Osteoblast (primary cell): ENCODE measurements around the gene MTHFSD. TPM values are rescaled to one million over a fixed set of nuclear protein-coding genes. Genes with fewer than 3 reads are reported as not detected.

Source experiments
- DNase-seq: peaks from one replicate; pipeline ENCODE4 v3.0.0; 2011; ENCODE audit warnings: low spot score, mixed read lengths; ENCODE audit not compliant: insufficient read length; ENCODE audit errors: missing footprints
- H2AFZ ChIP-seq: 2 replicates; pipeline ENCODE4 v1.6.0; 2011; ENCODE audit warnings: mild to moderate bottlenecking, low read length
- H3K27ac ChIP-seq: 2 replicates; pipeline ENCODE4 v1.5.1; 2011; ENCODE audit warnings: mild to moderate bottlenecking, low read depth, low read length, moderate library complexity
- H3K27me3 ChIP-seq: 2 replicates; pipeline ENCODE4 v1.6.0; 2012; ENCODE audit warnings: mild to moderate bottlenecking, control low read depth, inconsistent platforms, low read length, moderate library complexity; ENCODE audit not compliant: insufficient read depth
- H3K36me3 ChIP-seq: 2 replicates; pipeline ENCODE4 v1.5.1; 2011; ENCODE audit warnings: mild to moderate bottlenecking, low read length, control low read depth, moderate library complexity; ENCODE audit not compliant: insufficient read depth
- H3K4me1 ChIP-seq: 2 replicates; pipeline ENCODE4 v1.5.1; 2011; ENCODE audit warnings: mild to moderate bottlenecking, low read length, control low read depth, moderate library complexity; ENCODE audit not compliant: insufficient read depth
- H3K4me2 ChIP-seq: 2 replicates; pipeline ENCODE4 v1.6.0; 2011; ENCODE audit warnings: mild to moderate bottlenecking, low read length; ENCODE audit not compliant: insufficient read depth
- H3K4me3 ChIP-seq: fragments of 200-600 bp; sonication (generic); 3 replicates; pipeline ENCODE4 v1.5.1; 2012; ENCODE audit warnings: mild to moderate bottlenecking, low read length, inconsistent platforms; ENCODE audit not compliant: insufficient read depth
- H3K79me2 ChIP-seq: 2 replicates; pipeline ENCODE4 v1.6.0; 2012; ENCODE audit warnings: mild to moderate bottlenecking, low read length, control low read depth, inconsistent platforms; ENCODE audit not compliant: insufficient read depth
- H3K9me3 ChIP-seq: 2 replicates; pipeline ENCODE4 v1.5.1; 2011; ENCODE audit warnings: low read depth, low read length, control low read depth
- H4K20me1 ChIP-seq: 2 replicates; pipeline ENCODE4 v1.6.0; 2012; ENCODE audit warnings: mild to moderate bottlenecking, low read length, control low read depth; ENCODE audit not compliant: insufficient read depth
- total RNA-seq: library from RNA; depleted of rRNA; stranded (reverse); fragments of >200 nt; gene quantifications from 2 replicates; pipeline ENCODE4 v1.2.3, GENCODE V29; 2012
- TF ChIP-seq, protein P1 (sequence below): IDR thresholded peaks from 2 replicates; pipeline ENCODE4 v1.5.1; 2011; ENCODE audit warnings: mild to moderate bottlenecking, low read depth, low read length, moderate library complexity; ENCODE audit errors: extremely low read depth

The MTHFSD gene
- total RNA-seq, 1 donor = 18.5 TPM

DNA sequence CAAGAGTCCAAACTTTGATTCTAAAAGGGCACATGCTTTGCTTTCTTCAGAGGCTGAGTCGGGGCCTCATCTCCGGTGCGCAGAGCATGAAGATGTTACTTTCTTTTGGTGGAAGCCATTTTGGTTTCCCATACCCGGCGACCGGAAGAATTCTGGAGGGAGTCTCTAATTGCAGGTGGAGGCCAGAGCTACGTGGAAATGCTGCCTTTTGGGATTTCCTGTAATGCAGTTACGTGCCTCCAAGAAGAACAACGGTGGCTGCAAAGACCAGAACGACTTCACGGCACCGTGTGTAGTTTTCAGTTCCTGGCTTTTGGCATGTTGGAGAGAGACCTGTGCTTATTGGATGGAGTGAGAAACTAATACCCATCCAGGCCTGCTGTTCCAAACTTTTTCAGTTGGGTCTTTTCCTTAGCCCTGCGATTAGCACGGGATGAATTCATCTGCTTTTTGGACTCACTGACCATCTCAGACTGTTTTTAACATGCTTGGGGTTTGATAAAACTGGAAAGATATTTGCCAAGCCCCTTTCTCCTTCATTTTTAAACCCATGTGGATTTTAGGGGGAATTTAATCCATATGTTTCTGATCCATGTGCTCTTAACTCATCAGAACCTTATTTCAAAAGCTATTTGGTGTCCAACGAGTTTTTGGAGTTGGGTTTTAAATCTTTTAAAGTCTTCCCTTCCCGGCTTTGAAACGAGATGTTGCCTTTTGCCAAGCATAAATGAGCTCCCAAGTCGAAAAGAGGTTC lies 42.3 kb upstream of the MTHFSD start:
- Histone ChIP-seq H3K4me2 (no peak overlapping the region), H3K27me3 (no peaks in the 10 kb centered on the region), H3K4me3 (no peak overlapping the region), H3K79me2 (peaks cover 11% of the 10 kb centered on the region), H3K4me1 (peaks cover 29% of the 10 kb centered on the region), H3K27ac (no peak overlapping the region), H2AFZ (no peak overlapping the region), H3K9me3 (no peaks in the 10 kb centered on the region), H3K36me3 (peaks cover under 1% of the 10 kb centered on the region), H4K20me1 (no peaks in the 10 kb centered on the region)
- no peak for DNase-seq
- TF ChIP-seq, protein P1, sequence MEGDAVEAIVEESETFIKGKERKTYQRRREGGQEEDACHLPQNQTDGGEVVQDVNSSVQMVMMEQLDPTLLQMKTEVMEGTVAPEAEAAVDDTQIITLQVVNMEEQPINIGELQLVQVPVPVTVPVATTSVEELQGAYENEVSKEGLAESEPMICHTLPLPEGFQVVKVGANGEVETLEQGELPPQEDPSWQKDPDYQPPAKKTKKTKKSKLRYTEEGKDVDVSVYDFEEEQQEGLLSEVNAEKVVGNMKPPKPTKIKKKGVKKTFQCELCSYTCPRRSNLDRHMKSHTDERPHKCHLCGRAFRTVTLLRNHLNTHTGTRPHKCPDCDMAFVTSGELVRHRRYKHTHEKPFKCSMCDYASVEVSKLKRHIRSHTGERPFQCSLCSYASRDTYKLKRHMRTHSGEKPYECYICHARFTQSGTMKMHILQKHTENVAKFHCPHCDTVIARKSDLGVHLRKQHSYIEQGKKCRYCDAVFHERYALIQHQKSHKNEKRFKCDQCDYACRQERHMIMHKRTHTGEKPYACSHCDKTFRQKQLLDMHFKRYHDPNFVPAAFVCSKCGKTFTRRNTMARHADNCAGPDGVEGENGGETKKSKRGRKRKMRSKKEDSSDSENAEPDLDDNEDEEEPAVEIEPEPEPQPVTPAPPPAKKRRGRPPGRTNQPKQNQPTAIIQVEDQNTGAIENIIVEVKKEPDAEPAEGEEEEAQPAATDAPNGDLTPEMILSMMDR = no peak

DNA sequence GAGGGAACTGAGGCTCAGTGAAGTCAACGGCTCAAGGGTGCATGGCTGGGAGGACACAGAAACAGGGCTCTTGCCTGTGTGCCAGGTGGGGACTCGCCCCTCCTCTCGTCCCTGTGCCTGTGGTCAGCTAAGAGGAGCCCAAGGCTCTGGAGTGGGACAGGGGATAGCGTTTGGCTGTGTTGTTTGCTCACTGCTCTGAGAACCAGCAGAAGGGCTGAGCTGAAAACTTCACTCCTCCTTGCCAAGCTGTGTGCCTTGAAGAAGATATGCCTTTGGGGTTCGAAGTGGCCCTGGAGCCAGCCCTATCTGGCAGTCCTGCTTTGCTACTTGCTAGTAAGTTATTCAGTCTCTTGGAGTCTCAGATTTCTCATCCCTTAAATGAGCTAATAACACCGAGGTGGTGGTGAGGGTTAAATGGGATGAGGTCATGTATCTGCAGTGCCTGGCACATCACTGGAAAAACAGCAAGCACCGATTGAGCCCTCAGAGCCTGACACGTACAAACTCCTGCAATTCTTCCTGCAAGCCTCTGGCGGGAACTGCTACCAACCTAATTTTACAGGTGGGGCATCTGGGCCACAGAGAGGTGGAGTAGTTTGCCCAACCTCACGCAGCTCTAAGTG lies 41.1 kb upstream of the MTHFSD start:
- Histone ChIP-seq H3K4me2 (no peak overlapping the region), H3K27ac (peak overlapping the region; percentile 28), H2AFZ (no peak overlapping the region), H3K4me3 (no peak overlapping the region), H3K27me3 (no peaks in the 10 kb centered on the region), H3K79me2 (peaks cover 16% of the 10 kb centered on the region), H4K20me1 (no peaks in the 10 kb centered on the region), H3K4me1 (peaks cover 30% of the 10 kb centered on the region), H3K36me3 (no peaks in the 10 kb centered on the region), H3K9me3 (no peaks in the 10 kb centered on the region)
- no peak for DNase-seq
- TF ChIP-seq, protein P1 = no peak

DNA sequence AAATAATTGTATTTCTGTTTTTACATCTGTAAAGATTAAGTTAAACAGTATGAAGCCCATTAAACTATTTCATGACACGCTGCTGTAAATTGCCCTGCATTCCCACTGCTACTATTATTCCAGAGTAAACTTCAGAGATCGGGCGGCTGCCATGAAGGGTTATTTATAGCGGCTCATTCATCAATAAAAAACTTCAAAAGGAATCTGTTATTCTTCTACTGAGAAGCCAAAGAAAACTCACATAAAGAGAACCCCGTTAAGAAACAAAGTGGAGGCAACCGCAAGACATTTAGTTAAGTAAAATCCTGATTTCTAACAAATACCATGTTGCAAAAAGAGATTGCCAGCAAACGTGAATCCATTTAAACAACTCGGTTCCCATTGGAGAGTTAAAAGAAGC lies 39.7 kb upstream of the MTHFSD start:
- no peak for DNase-seq
- no peak overlapping the region for H2AFZ ChIP-seq
- H3K9me3 ChIP-seq = no peaks in the 10 kb centered on the region
- H3K27ac ChIP-seq = peak overlapping the region; percentile 20
- H3K79me2 ChIP-seq = peaks cover 17% of the 10 kb centered on the region
- no peaks in the 10 kb centered on the region for H3K36me3 ChIP-seq
- no peaks in the 10 kb centered on the region for H3K27me3 ChIP-seq
- H4K20me1 ChIP-seq = no peaks in the 10 kb centered on the region
- H3K4me3 ChIP-seq = no peak overlapping the region
- peak overlapping the region; percentile 21 for H3K4me2 ChIP-seq
- H3K4me1 ChIP-seq = peaks cover 44% of the 10 kb centered on the region
- TF ChIP-seq, protein P1 = no peak

DNA sequence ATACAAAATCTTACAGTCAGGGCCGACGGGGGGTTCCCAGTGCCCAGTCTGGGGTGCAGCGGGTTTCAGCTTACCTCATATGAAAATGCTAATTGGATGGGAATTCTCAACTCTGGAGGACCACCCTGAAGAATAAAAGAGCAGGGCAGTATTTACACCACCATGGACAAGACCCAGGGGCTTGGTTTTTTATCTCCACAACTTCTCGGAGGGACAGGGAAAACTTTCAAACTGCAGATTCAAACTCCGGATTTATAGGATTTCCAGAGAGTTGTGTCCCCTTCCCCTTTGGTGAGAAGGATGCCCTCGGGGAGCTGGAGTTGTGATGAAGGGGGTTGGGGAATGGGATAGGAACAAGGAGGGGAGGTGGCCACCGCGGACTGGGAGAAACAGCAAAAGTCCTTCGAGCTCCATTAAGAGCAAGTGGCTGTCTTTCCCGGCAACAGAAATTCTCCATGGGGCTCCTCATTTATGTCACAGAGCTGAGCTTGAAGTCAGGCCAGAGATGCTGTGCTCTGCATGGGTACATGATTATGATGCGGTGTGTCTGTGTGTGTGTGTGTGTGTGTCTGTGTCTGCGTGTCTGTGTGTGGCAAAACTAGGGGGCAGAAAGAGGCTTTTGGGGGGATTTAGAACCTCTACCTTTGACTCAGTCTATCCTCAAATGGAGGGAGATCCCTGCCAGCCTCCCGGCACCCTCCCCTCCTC lies 39.0 kb upstream of the MTHFSD start:
- no peaks in the 10 kb centered on the region for H3K36me3 ChIP-seq
- peaks cover 50% of the 10 kb centered on the region for H3K4me1 ChIP-seq
- H3K27ac ChIP-seq = peak overlapping the region; percentile 20

More for the DNA sequence above, 39.0 kb upstream of the MTHFSD start:
- Histone ChIP-seq H2AFZ (no peak overlapping the region), H3K9me3 (no peaks in the 10 kb centered on the region), H4K20me1 (no peaks in the 10 kb centered on the region), H3K4me3 (no peak overlapping the region), H3K27me3 (no peaks in the 10 kb centered on the region), H3K4me2 (peak overlapping the region; percentile 21), H3K79me2 (peaks cover 17% of the 10 kb centered on the region)
- TF ChIP-seq, protein P1 = no peak
- DNase-seq = no peak
